Epithelial cell of prostate (primary cell): Measurements from ENCODE around the gene CD274.
"Not testable (repeated sequence)": the region's sequence is repeated elsewhere in the genome, so short reads cannot be mapped to it uniquely, and the experiment has no call there.

ENCODE experiments used
- DNase-seq: peaks from one replicate; pipeline ENCODE4 v3.0.0-alpha.2; 2011; ENCODE audit warnings: low read depth, low spot score
- H3K27ac ChIP-seq: fragments of 450-650 bp; 2 replicates; pipeline ENCODE4 v1.5.1; 2017; ENCODE audit warnings: mild to moderate bottlenecking

The CD274 gene

GRCh38 chr9:5450359-5451091, at the start of gene CD274:
TSS of gene CD274 (plus strand) at chr9:5450542. CDS start at chr9:5456114, 5,572 bp downstream.
- peak within 1 kb of the TSS; percentile 91 for H3K27ac ChIP-seq
- peak; percentile 78 for DNase-seq

GRCh38 chr9:5402217-5402616, 48.1 kb upstream of the CD274 start:
- DNase-seq = no peak
- H3K27ac ChIP-seq = no peak overlapping the region

GRCh38 chr9:5408596-5408995, 41.7 kb upstream of the CD274 start:
- H3K27ac ChIP-seq = no peak overlapping the region
- DNase-seq = no peak

- no peak for DNase-seq
- no peak overlapping the region for H3K27ac ChIP-seq
Observed at GRCh38 chr9:5416953-5417352, 33.4 kb upstream of the CD274 start.

GRCh38 chr9:5418481-5418880, 31.9 kb upstream of the CD274 start:
- H3K27ac ChIP-seq = no peak overlapping the region
- no peak for DNase-seq

- H3K27ac ChIP-seq = no peak overlapping the region
- DNase-seq = no peak
Observed at GRCh38 chr9:5419987-5420386, 30.4 kb upstream of the CD274 start.

GRCh38 chr9:5421163-5421562, 29.2 kb upstream of the CD274 start:
- no peak overlapping the region for H3K27ac ChIP-seq
- no peak for DNase-seq

GRCh38 chr9:5422276-5422675, 28.1 kb upstream of the CD274 start:
- no peak overlapping the region for H3K27ac ChIP-seq

GRCh38 chr9:5425006-5425628, 25.2 kb upstream of the CD274 start:
- no peak for DNase-seq
- H3K27ac ChIP-seq = no peak overlapping the region

More at GRCh38 chr9:5422276-5422675, 28.1 kb upstream of the CD274 start:
- no peak for DNase-seq

GRCh38 chr9:5427005-5427404, 23.3 kb upstream of the CD274 start:
- H3K27ac ChIP-seq = no peak overlapping the region
- no peak for DNase-seq

GRCh38 chr9:5428172-5428571, 22.2 kb upstream of the CD274 start:
- no peak for DNase-seq
- H3K27ac ChIP-seq = no peak overlapping the region

- DNase-seq = no peak
- no peak overlapping the region for H3K27ac ChIP-seq
Observed at GRCh38 chr9:5428794-5429528, 21.4 kb upstream of the CD274 start.

- DNase-seq = no peak
- no peak overlapping the region for H3K27ac ChIP-seq
Observed at GRCh38 chr9:5429873-5430564, 20.3 kb upstream of the CD274 start.

GRCh38 chr9:5430912-5431311, 19.4 kb upstream of the CD274 start:
- DNase-seq = no peak
- H3K27ac ChIP-seq = no peak overlapping the region

GRCh38 chr9:5432890-5433289, 17.5 kb upstream of the CD274 start:
- not testable (repeated sequence) for DNase-seq

GRCh38 chr9:5433328-5433727, 17.0 kb upstream of the CD274 start:
- DNase-seq, H3K27ac ChIP-seq: not testable (repeated sequence)

More at GRCh38 chr9:5432890-5433289, 17.5 kb upstream of the CD274 start:
- H3K27ac ChIP-seq = not testable (repeated sequence)

GRCh38 chr9:5433841-5434810, 16.2 kb upstream of the CD274 start:
- DNase-seq, H3K27ac ChIP-seq: not testable (repeated sequence)

GRCh38 chr9:5435912-5436311, 14.4 kb upstream of the CD274 start:
- no peak for DNase-seq
- peak overlapping the region; percentile 97 for H3K27ac ChIP-seq

GRCh38 chr9:5436441-5436840, 13.9 kb upstream of the CD274 start:
- no peak for DNase-seq
- H3K27ac ChIP-seq = peak overlapping the region; percentile 97
